A549 (cell line): ENCODE results near the gene FNDC7. TPM values are rescaled to one million over a fixed set of nuclear protein-coding genes. Genes with fewer than 3 reads are reported as not detected.
A peak's percentile ranks its signal among the peaks of the same experiment; 100 is the strongest.

Experiments used
- ATAC-seq, 2 experiments: fragments of 200-7000 bp in 1 of 2; fragments of >200 bp in 1 of 2; cut with Nextera tagmentation in 1 of 2; cut with Tn5 transposase in 1 of 2; 3 replicates each; pipeline versions ENCODE4 v1.8.0 to v1.9.1; 2018 to 2020; ENCODE audit warnings: mild to moderate bottlenecking in 1 of 2, moderate library complexity in 1 of 2
- CTCF ChIA-PET: fragments of 300-600 bp; sonication (Branson Sonifier 250); formaldehyde crosslinking; extraction: SDS; loops from one replicate; lab custom pipeline; 2021; ENCODE audit warnings: antibody characterized with exemption, inconsistent platforms; lab: Yijun Ruan, JAX
- POLR2A ChIA-PET: fragments of 350-600 bp; formaldehyde crosslinking; extraction: SDS; loops from one replicate; lab custom pipeline; 2021; ENCODE audit warnings: antibody characterized with exemption, inconsistent platforms; lab: Yijun Ruan, JAX
- DNase-seq, 2 experiments: peaks; one replicate each; pipeline versions ENCODE4 v3.0.0 to v3.0.0-alpha.2; 2011 to 2016; ENCODE audit warnings: low read depth in 1 of 2, low spot score in 1 of 2
- FAIRE-seq: peaks from 2 replicates; lab custom pipeline; 2011; peaks lifted over from hg19 to GRCh38; lab: Jason Lieb, UNC
- H3K27ac ChIP-seq, 2 experiments: fragments of >200 bp; sonication (Bioruptor Twin); formaldehyde crosslinking; 3 replicates each; pipeline ENCODE4 v1.5.1; 2016 to 2017
- H3K4me1 ChIP-seq: fragments of >200 bp; sonication (Bioruptor Twin); formaldehyde crosslinking; 3 replicates; pipeline ENCODE4 v1.6.1; 2016
- H3K4me2 ChIP-seq: fragments of >200 bp; sonication (Bioruptor Twin); formaldehyde crosslinking; 3 replicates; pipeline ENCODE4 v1.6.1; 2016
- H3K4me3 ChIP-seq: fragments of >200 bp; sonication (Bioruptor Twin); formaldehyde crosslinking; 3 replicates; pipeline ENCODE4 v1.5.1; 2016
- H3K9me3 ChIP-seq: fragments of >200 bp; sonication (Bioruptor Twin); formaldehyde crosslinking; 3 replicates; pipeline ENCODE4 v1.6.1; 2016
- EP300 ChIP-seq, 2 experiments: fragments of >200 bp; sonication (Bioruptor Twin); formaldehyde crosslinking; IDR thresholded peaks; 2 replicates in 1 of 2; 3 replicates in 1 of 2; pipeline ENCODE4 v1.6.1; 2016 to 2017
- FOSB ChIP-seq: fragments of 250-450 bp; sonication (Bioruptor Pico); IDR thresholded peaks from 2 replicates; pipeline ENCODE4 v1.5.0; 2020; ENCODE audit warnings: mild to moderate bottlenecking, moderate library complexity
- GATA3 ChIP-seq: IDR thresholded peaks from 2 replicates; pipeline ENCODE4 v1.6.1; 2012; ENCODE audit warnings: borderline replicate concordance
- HDAC2 ChIP-seq: fragments of 200-600 bp; sonication (generic); IDR thresholded peaks from 2 replicates; pipeline ENCODE4 v1.6.1; 2016
- HOXA7 ChIP-seq: fragments of 250-450 bp; sonication (Bioruptor Pico); IDR thresholded peaks from 2 replicates; pipeline ENCODE4 v1.5.0; 2020; ENCODE audit warnings: mild to moderate bottlenecking, moderate library complexity
- HOXB13 ChIP-seq: fragments of 250-450 bp; sonication (Bioruptor Pico); IDR thresholded peaks from 2 replicates; pipeline ENCODE4 v1.5.0; 2020; ENCODE audit warnings: low read depth, mild to moderate bottlenecking, moderate library complexity
- JUN ChIP-seq, 2 experiments: fragments of >200 bp; sonication (Bioruptor Twin); formaldehyde crosslinking; IDR thresholded peaks; 2 replicates in 1 of 2; 3 replicates in 1 of 2; pipeline ENCODE4 v1.6.1; 2016 to 2017
- JUNB ChIP-seq: fragments of >200 bp; sonication (Bioruptor Twin); formaldehyde crosslinking; IDR thresholded peaks from 2 replicates; pipeline ENCODE4 v1.6.1; 2016
- KDM5A ChIP-seq: fragments of 200-600 bp; sonication (generic); IDR thresholded peaks from 2 replicates; pipeline ENCODE4 v1.6.1; 2016; ENCODE audit warnings: antibody characterized with exemption, mild to moderate bottlenecking
- MYC ChIP-seq: IDR thresholded peaks from 2 replicates; pipeline ENCODE4 v1.6.1; 2012; ENCODE audit warnings: mild to moderate bottlenecking, inconsistent platforms, low read length, improper control_type of control experiment, borderline replicate concordance
- NFE2L2 ChIP-seq: fragments of 150-350 bp; conservative IDR thresholded peaks from 2 replicates; pipeline ENCODE4 v1.6.1; 2014; ENCODE audit warnings: low read length
- NPAS2 ChIP-seq: fragments of 250-450 bp; sonication (Bioruptor Pico); IDR thresholded peaks from 2 replicates; pipeline ENCODE4 v1.8.0; 2022; ENCODE audit warnings: mild to moderate bottlenecking, moderate library complexity, borderline replicate concordance
- POLR2A ChIP-seq: IDR thresholded peaks from 2 replicates; pipeline ENCODE4 v1.6.1; 2012; ENCODE audit warnings: mild to moderate bottlenecking, low read length
- RAD21 ChIP-seq, 2 experiments: fragments of >200 bp in 1 of 2; sonication (Bioruptor Twin) in 1 of 2; formaldehyde crosslinking in 1 of 2; IDR thresholded peaks in 1 of 2; conservative IDR thresholded peaks in 1 of 2; 2 replicates in 1 of 2; 3 replicates in 1 of 2; pipeline ENCODE4 v1.6.1; 2012 to 2018; ENCODE audit warnings: inconsistent platforms in 1 of 2
- RARB ChIP-seq: fragments of 250-450 bp; sonication (Bioruptor Pico); IDR thresholded peaks from 2 replicates; pipeline ENCODE4 v1.8.0; 2021; ENCODE audit warnings: mild to moderate bottlenecking, moderate library complexity
- RNF2 ChIP-seq: fragments of 200-600 bp; sonication (generic); IDR thresholded peaks from 2 replicates; pipeline ENCODE4 v1.6.1; 2016; ENCODE audit warnings: low read depth, mild to moderate bottlenecking, antibody characterized with exemption, moderate library complexity, borderline replicate concordance
- SREBF2 ChIP-seq: fragments of 450-650 bp; IDR thresholded peaks from 2 replicates; pipeline ENCODE4 v1.6.1; 2014; ENCODE audit warnings: mild to moderate bottlenecking, moderate library complexity
- ZSCAN20 ChIP-seq: fragments of 250-450 bp; sonication (Bioruptor Pico); IDR thresholded peaks from 2 replicates; pipeline ENCODE4 v1.8.0; 2022; ENCODE audit warnings: mild to moderate bottlenecking, moderate library complexity
- WGBS: methylation state at CpG from one replicate; pipeline ENCODE4 v1.1.6; 2017; ENCODE audit errors: missing lambda C conversion rate; 5-methylcytosine and 5-hydroxymethylcytosine counted together
- polyA plus RNA-seq, 4 experiments: library from polyadenylated mRNA; depleted of rRNA in 3 of 4; stranded (reverse); fragments of >200 nt; fragmentation: RNase III in 1 of 4; extraction: RNeasy Plus Mini Kit Qiagen cat#74134 plus additional on column Dnase treatment in 1 of 4; gene quantifications; 2 replicates in 3 of 4; 3 replicates in 1 of 4; pipeline ENCODE4 v1.2.3, GENCODE V29; 2011 to 2017
- TF ChIP-seq, protein P1 (sequence below): IDR thresholded peaks from 2 replicates; pipeline ENCODE4 v1.6.1; 2012; ENCODE audit warnings: low read depth, borderline replicate concordance
- TF ChIP-seq, protein P2 (sequence below): fragments of 450-650 bp; IDR thresholded peaks from 2 replicates; pipeline ENCODE4 v1.6.1; 2014; ENCODE audit warnings: antibody characterized with exemption
- TF ChIP-seq, protein P3 (sequence below): fragments of >200 bp; sonication (Bioruptor Twin); formaldehyde crosslinking; IDR thresholded peaks from 3 replicates; pipeline ENCODE4 v1.5.1; 2016
- TF ChIP-seq, protein P4 (sequence below): fragments of >200 bp; sonication (Bioruptor Twin); formaldehyde crosslinking; IDR thresholded peaks from 2 replicates; pipeline ENCODE4 v1.6.1; 2016

The FNDC7 gene
- polyA plus RNA-seq, 2 of the 4 experiments (the other 2 are of a cell fraction): not detected

DNA sequence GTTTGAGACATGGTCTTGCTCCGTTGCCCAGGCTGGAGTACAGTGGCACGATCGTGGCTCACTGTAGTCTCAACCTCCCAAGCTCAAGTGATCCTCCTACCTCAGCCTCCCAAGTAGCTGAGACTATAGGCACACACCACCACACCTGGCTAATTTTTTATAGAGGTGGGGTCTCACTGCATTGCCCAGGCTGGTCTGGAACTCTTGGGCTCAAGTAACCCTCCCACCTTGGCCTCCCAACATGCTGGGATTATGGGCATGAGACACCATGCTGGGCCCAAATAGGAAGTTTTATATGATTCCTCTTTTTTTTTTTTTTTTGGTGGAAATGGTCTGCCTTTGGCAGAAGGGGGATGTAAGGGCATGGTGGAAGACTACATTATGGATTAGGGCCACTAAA lies 6.1 kb upstream of the FNDC7 start:
- no peak overlapping the region for H3K4me2 ChIP-seq
- WGBS: 71% methylated on average over 3 of the region's 3 CpGs
- H3K9me3 ChIP-seq: no peaks in the 10 kb centered on the region
- ATAC-seq: no peak
- DNase-seq: no peak
- no peak overlapping the region for H3K4me3 ChIP-seq
- FAIRE-seq: no peak
- H3K4me1 ChIP-seq: peaks cover 13% of the 10 kb centered on the region
- POLR2A ChIA-PET: no interaction called here
- TF ChIP-seq RNF2 (no peak), HDAC2 (no peak), JUNB (no peak), FOSB (CRISPR knock-in tag) (no peak), POLR2A (no peak), JUN (IDR thresholded peaks at IDR 0.05) (no peak), SREBF2 (no peak), EP300 (IDR thresholded peaks at IDR 0.05) (no peak), GATA3 (no peak), ZSCAN20 (CRISPR knock-in tag) (no peak), KDM5A (no peak), NFE2L2 (no peak), HOXA7 (CRISPR knock-in tag) (no peak), RARB (no peak), NPAS2 (no peak)
- TF ChIP-seq, protein P1, sequence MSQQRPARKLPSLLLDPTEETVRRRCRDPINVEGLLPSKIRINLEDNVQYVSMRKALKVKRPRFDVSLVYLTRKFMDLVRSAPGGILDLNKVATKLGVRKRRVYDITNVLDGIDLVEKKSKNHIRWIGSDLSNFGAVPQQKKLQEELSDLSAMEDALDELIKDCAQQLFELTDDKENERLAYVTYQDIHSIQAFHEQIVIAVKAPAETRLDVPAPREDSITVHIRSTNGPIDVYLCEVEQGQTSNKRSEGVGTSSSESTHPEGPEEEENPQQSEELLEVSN: no peak
- TF ChIP-seq, protein P2, sequence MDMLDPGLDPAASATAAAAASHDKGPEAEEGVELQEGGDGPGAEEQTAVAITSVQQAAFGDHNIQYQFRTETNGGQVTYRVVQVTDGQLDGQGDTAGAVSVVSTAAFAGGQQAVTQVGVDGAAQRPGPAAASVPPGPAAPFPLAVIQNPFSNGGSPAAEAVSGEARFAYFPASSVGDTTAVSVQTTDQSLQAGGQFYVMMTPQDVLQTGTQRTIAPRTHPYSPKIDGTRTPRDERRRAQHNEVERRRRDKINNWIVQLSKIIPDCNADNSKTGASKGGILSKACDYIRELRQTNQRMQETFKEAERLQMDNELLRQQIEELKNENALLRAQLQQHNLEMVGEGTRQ: no peak
- TF ChIP-seq, protein P3, sequence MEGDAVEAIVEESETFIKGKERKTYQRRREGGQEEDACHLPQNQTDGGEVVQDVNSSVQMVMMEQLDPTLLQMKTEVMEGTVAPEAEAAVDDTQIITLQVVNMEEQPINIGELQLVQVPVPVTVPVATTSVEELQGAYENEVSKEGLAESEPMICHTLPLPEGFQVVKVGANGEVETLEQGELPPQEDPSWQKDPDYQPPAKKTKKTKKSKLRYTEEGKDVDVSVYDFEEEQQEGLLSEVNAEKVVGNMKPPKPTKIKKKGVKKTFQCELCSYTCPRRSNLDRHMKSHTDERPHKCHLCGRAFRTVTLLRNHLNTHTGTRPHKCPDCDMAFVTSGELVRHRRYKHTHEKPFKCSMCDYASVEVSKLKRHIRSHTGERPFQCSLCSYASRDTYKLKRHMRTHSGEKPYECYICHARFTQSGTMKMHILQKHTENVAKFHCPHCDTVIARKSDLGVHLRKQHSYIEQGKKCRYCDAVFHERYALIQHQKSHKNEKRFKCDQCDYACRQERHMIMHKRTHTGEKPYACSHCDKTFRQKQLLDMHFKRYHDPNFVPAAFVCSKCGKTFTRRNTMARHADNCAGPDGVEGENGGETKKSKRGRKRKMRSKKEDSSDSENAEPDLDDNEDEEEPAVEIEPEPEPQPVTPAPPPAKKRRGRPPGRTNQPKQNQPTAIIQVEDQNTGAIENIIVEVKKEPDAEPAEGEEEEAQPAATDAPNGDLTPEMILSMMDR: no peak
- TF ChIP-seq, all 56 proteins: peak for 0
- no peak overlapping the region for H3K27ac ChIP-seq
- CTCF ChIA-PET: no interaction called here

DNA sequence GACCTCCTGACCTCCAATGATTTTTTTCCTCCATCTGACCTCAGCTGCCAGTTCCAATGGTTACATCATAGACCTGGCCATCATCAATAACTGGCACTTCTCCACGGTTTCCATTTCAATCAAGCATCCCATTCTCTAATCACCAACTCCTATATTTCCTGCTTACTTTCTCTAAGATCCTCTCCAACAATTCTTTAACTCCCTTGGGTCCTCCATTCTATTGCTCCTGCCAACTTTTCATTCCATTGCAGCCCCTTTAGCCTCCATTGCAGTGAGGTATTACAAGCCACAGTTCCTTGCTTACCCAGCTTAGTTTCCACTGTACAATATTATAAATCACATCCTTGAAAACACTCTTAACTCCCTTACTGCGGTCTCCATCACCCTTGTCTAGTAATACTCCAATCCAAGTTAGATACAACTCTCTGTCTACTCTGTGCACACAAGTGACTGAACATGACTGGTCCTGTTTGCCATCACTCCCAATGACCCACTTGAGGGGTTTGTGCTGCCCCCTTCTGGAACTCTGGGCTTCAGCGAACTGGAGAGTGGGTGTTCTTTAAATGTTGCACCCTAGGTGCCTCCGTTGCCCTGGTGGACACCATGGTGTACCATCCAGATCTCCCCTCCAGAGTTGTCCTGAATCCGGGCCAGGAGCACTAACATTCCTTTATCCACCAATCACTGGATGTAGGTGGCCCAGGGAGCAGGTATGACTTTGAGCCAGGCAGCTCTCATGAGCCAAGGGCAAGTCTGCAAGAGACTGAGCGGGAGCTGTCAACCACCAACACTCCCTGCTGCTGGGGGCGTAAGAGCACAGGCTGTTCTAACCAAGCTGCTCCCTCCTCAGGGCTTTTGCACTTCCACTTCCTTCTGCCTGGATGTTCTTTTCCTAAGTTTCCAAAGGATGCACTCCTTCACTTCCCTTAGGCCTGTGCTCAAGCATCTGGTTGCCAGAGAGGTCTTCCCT lies 3.7 kb upstream of the FNDC7 start:
- Histone ChIP-seq H3K27ac (no peak overlapping the region), H3K9me3 (no peaks in the 10 kb centered on the region), H3K4me1 (peaks cover 10% of the 10 kb centered on the region), H3K4me2 (no peak overlapping the region), H3K4me3 (no peak overlapping the region)
- DNase-seq (peak; percentile 12 to 44), FAIRE-seq (no peak), ATAC-seq (peak; percentile 25 to 67; a peak in 3 of 6 replicates)
- CTCF ChIA-PET: interaction anchor here (0.6 to 1.0 kb wide), 2 partner anchors 11 to 31 kb away, joined by 3 read pairs; no protein-coding TSS in a partner anchor
- POLR2A ChIA-PET: no interaction called here
- WGBS: 56% methylated on average over 7 of the region's 7 CpGs
- no peak for TF ChIP-seq KDM5A
- TF ChIP-seq RAD21 (conservative IDR thresholded peaks at IDR 0.05 in 1 of 2, IDR thresholded peaks at IDR 0.05 in 1 of 2): peak in 1 of 2 experiments; percentile 17; a peak in 1 of 5 replicates

DNA sequence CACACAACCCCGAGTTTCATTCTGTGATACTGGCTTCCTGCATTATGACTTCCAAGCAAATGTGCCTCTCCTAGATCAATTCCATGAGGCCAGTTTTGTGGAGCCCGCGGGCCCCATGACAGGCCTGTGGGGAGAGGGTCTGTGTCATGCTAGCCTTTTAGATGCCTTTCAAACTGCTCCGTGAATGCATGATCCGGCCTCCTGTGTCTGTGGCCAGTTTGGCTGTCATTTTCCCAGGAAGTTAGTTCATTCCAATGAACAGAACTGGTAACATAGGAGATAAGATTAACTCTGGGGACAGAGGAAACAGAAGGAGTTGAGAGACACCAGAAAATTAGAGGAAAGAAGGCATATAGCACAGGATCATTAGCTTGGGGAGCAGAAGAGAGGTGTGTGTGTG lies 3.2 kb downstream of the FNDC7 start:
- ChIA-PET POLR2A (interaction anchor here (1.9 kb wide), 1 partner anchor 24 kb away, joined by 6 read pairs; the partner anchor contains the start of gene PRPF38B), CTCF (no interaction called here)
- WGBS: 59% methylated on average over 5 of the region's 5 CpGs
- Histone ChIP-seq H3K4me3 (no peak overlapping the region), H3K4me2 (no peak overlapping the region), H3K9me3 (no peaks in the 10 kb centered on the region), H3K4me1 (peaks cover 19% of the 10 kb centered on the region), H3K27ac (no peak overlapping the region)
- FAIRE-seq (no peak), DNase-seq (no peak), ATAC-seq (no peak)
- TF ChIP-seq HOXB13 (CRISPR knock-in tag) (no peak), RAD21 (conservative IDR thresholded peaks at IDR 0.05 in 1 of 2, IDR thresholded peaks at IDR 0.05 in 1 of 2) (no peak), MYC (no peak), SREBF2 (no peak)
- TF ChIP-seq, protein P1: no peak
- TF ChIP-seq, protein P4, sequence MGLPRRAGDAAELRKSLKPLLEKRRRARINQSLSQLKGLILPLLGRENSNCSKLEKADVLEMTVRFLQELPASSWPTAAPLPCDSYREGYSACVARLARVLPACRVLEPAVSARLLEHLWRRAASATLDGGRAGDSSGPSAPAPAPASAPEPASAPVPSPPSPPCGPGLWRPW: no peak
